ENCODE data around the gene PIK3IP1. TPM values are rescaled to one million over a fixed set of nuclear protein-coding genes. Genes with fewer than 3 reads are reported as not detected.

Gene PIK3IP1
- total and polyA plus RNA-seq, 4 donors = 3.1 to 7.8 (median 6.0) TPM

GRCh38 chr22:31282748-31283468 lies 9.4 kb downstream of the PIK3IP1 start:
- DNase-seq (ENCODE audit: low spot score) = no peak

GRCh38 chr22:31281733-31282132 lies 10.6 kb downstream of the PIK3IP1 start:
- H3K9me3 ChIP-seq (ENCODE audit: control insufficient read depth in 4 of 4, low read length in 3 of 4) = no peaks in the 10 kb centered on the region
- no peak for TF ChIP-seq YY1 (IDR thresholded peaks at IDR 0.05)
- TF ChIP-seq EGR1 (IDR thresholded peaks at IDR 0.05; ENCODE audit: low read depth in 2 of 2) = no peak
- no peak for TF ChIP-seq NR2F2 (IDR thresholded peaks at IDR 0.05)
- no peak for TF ChIP-seq FOXA1 (IDR thresholded peaks at IDR 0.05)
- no peak for TF ChIP-seq SP1 (IDR thresholded peaks at IDR 0.05)
- TF ChIP-seq ATF3 (IDR thresholded peaks at IDR 0.05) = no peak
- TF ChIP-seq MAX (IDR thresholded peaks at IDR 0.05) = no peak
- TF ChIP-seq TAF1 (conservative IDR thresholded peaks at IDR 0.05) = no peak
- no peak for TF ChIP-seq REST (IDR thresholded peaks at IDR 0.05)
- no peak for TF ChIP-seq GABPA (IDR thresholded peaks at IDR 0.05 in 1 of 2, conservative IDR thresholded peaks at IDR 0.05 in 1 of 2)
- no peak for TF ChIP-seq ZBTB33 (IDR thresholded peaks at IDR 0.05)
- no peak for TF ChIP-seq JUND (IDR thresholded peaks at IDR 0.05)
- H3K4me3 ChIP-seq (ENCODE audit: low read depth in 1 of 3, low read length in 3 of 3) = no peak overlapping the region
- no peak for DNase-seq (ENCODE audit: low spot score)
- 72% methylated on average over 4 of the region's 4 CpGs for WGBS
- no peaks in the 10 kb centered on the region for H3K27me3 ChIP-seq (ENCODE audit: control insufficient read depth in 4 of 4, insufficient read depth in 4 of 4, low read length in 3 of 4)
- no peak overlapping the region for H3K27ac ChIP-seq (ENCODE audit: low read depth in 1 of 2, low read length in 2 of 2)
- peaks cover 0 to 13% (median 6%) of the 10 kb centered on the region in 4 donors for H3K4me1 ChIP-seq (ENCODE audit: control insufficient read depth in 4 of 4, insufficient read depth in 4 of 4, low read length in 3 of 4)
- no peak overlapping the region for H3K9ac ChIP-seq (ENCODE audit: low read depth in 1 of 2, low read length in 2 of 2)
- H3K36me3 ChIP-seq (ENCODE audit: control insufficient read depth in 4 of 4, insufficient read depth in 3 of 4, low read depth in 1 of 4, low read length in 3 of 4) = peaks cover 0 to 7% (median 3%) of the 10 kb centered on the region in 4 donors

More at GRCh38 chr22:31282748-31283468, 9.4 kb downstream of the PIK3IP1 start:
- H3K27me3 ChIP-seq (ENCODE audit: control insufficient read depth in 4 of 4, insufficient read depth in 4 of 4, low read length in 3 of 4) = no peaks in the 10 kb centered on the region
- 86% methylated on average over 8 of the region's 8 CpGs for WGBS
- TF ChIP-seq YY1 (IDR thresholded peaks at IDR 0.05) (no peak), JUND (IDR thresholded peaks at IDR 0.05) (no peak), ZBTB33 (IDR thresholded peaks at IDR 0.05) (no peak), RXRA (IDR thresholded peaks at IDR 0.05) (no peak), HNF4G (IDR thresholded peaks at IDR 0.05) (no peak), RAD21 (IDR thresholded peaks at IDR 0.05) (no peak), ATF3 (IDR thresholded peaks at IDR 0.05) (no peak)
- H3K4me3 ChIP-seq (ENCODE audit: low read depth in 1 of 3, low read length in 3 of 3) = no peak overlapping the region
- peaks cover 0 to 13% (median 6%) of the 10 kb centered on the region in 4 donors for H3K4me1 ChIP-seq (ENCODE audit: control insufficient read depth in 4 of 4, insufficient read depth in 4 of 4, low read length in 3 of 4)
- H3K36me3 ChIP-seq (ENCODE audit: control insufficient read depth in 4 of 4, insufficient read depth in 3 of 4, low read depth in 1 of 4, low read length in 3 of 4) = peaks cover 2 to 7% (median 3%) of the 10 kb centered on the region in 4 donors
- no peaks in the 10 kb centered on the region for H3K9me3 ChIP-seq (ENCODE audit: control insufficient read depth in 4 of 4, low read length in 3 of 4)
- H3K9ac ChIP-seq (ENCODE audit: low read depth in 1 of 2, low read length in 2 of 2) = no peak overlapping the region
- no peak overlapping the region for H3K27ac ChIP-seq (ENCODE audit: low read depth in 1 of 2, low read length in 2 of 2)
